Measurements from ENCODE around the gene ARHGAP10.

GRCh38 chr4:147991543-147992283 is 259.8 kb downstream of the ARHGAP10 start:
- TF ChIP-seq EZH2 (IDR thresholded peaks at IDR 0.05; ENCODE audit: low read length, unreplicated experiment) = no peak
- no peak for TF ChIP-seq CTCF (conservative IDR thresholded peaks at IDR 0.05; ENCODE audit: low read depth, low read length)
